Left lung (tissue), 10 donors: Measurements from ENCODE around the gene LILRB4. TPM values are rescaled to one million over a fixed set of nuclear protein-coding genes. Genes with fewer than 3 reads are reported as not detected.
"Not testable (repeated sequence)": the region's sequence is repeated elsewhere in the genome, so short reads cannot be mapped to it uniquely, and the experiment has no call there.

Experiments
- ATAC-seq: fragments of 200-7000 bp; cut with Tn5 transposase; one replicate; pipeline ENCODE4 v1.9.1; 2020; ENCODE audit warnings: moderate library complexity
- DNase-seq, 4 donors: peaks; one replicate each; pipeline ENCODE4 v3.0.0-alpha.2; 2013 to 2020
- H3K27ac ChIP-seq, 2 donors: fragments of 200-600 bp; sonication (generic) in 1 of 2; one replicate each; pipeline versions ENCODE4 v1.5.0 to v1.8.0; 2020 to 2021
- H3K27me3 ChIP-seq, 2 donors: fragments of 200-600 bp; sonication (generic) in 1 of 2; one replicate each; pipeline versions ENCODE4 v1.5.0 to v1.8.0; 2020 to 2021
- H3K36me3 ChIP-seq, 2 donors: fragments of 200-600 bp; sonication (generic) in 1 of 2; one replicate each; pipeline versions ENCODE4 v1.5.0 to v1.8.0; 2020 to 2021
- H3K4me1 ChIP-seq, 2 donors: fragments of 200-600 bp; one replicate each; pipeline ENCODE4 v1.8.0; 2021
- H3K4me3 ChIP-seq, 2 donors: fragments of 200-600 bp; sonication (generic) in 1 of 2; one replicate each; pipeline versions ENCODE4 v1.5.0 to v1.8.0; 2020 to 2021; ENCODE audit warnings: mild to moderate bottlenecking in 1 of 2
- H3K9me3 ChIP-seq, 2 donors: fragments of 200-600 bp; sonication (generic) in 1 of 2; one replicate each; pipeline versions ENCODE4 v1.5.0 to v1.8.0; 2020 to 2021
- CTCF ChIP-seq, 2 donors: fragments of 200-600 bp; sonication (generic) in 1 of 2; IDR thresholded peaks; one replicate each; pipeline versions ENCODE4 v1.5.0 to v1.8.0; 2021; ENCODE audit warnings: antibody characterized with exemption in 2 of 2
- intact Hi-C, 2 donors: fragments of 100-400 bp; cut with DNase I; formaldehyde crosslinking; loops; one replicate each; pipeline versions ENCODE4 v1.11.2 to v1.14.2; 2022
- polyA plus RNA-seq, 6 donors: library from polyadenylated mRNA; unstranded; fragments of 120-200 nt; gene quantifications; one replicate each; pipeline ENCODE4 v1.2.1, GENCODE V29; 2013; ENCODE audit not compliant: insufficient read length in 6 of 6
- total RNA-seq, 2 donors: library from RNA; stranded (reverse); fragmentation: NEBNext Ultra II Directional; extraction: Animal tissue kit (Norgen Biotek cat#: 25700); gene quantifications; one replicate each; pipeline ENCODE4 v1.2.1, GENCODE V29; 2021
- donor health status: DM: no; HTN: yes; CAD: no.
- donor health status: DM: no; HTN: no; CAD: no.

The LILRB4 gene
- total and polyA plus RNA-seq, 8 donors, result 0.56 to 44.4 (median 1.2) TPM

- TF ChIP-seq CTCF (IDR thresholded peaks at IDR 0.05), result no peak
- intact Hi-C loops, result no loop called here
- Histone ChIP-seq H3K9me3 (no peaks in the 10 kb centered on the region), H3K27me3 (peaks cover 0 to 55% of the 10 kb centered on the region in 2 donors), H3K27ac (peak overlapping the region in 1 of 2 donors; percentile 42), H3K36me3 (peaks cover 0 to 24% of the 10 kb centered on the region in 2 donors), H3K4me1 (peaks cover 0 to 11% of the 10 kb centered on the region in 2 donors), H3K4me3 (peak overlapping the region in 1 of 2 donors; percentile 42)
- ATAC-seq (peak; percentile 47), DNase-seq (no peak)
These were observed 32.0 kb upstream of the LILRB4 start for GRCh38 chr19:54630782-54631181.

GRCh38 chr19:54631489-54632337 is 31.1 kb upstream of the LILRB4 start:
- DNase-seq, H3K9me3 ChIP-seq, intact Hi-C loops, ATAC-seq, H3K27ac ChIP-seq: not testable (repeated sequence)
- Histone ChIP-seq H3K27me3 (peaks cover 0 to 55% of the 10 kb centered on the region in 2 donors), H3K4me3 (peak overlapping the region in 1 of 2 donors; percentile 42), H3K36me3 (peaks cover 0 to 24% of the 10 kb centered on the region in 2 donors), H3K4me1 (peaks cover 0 to 11% of the 10 kb centered on the region in 2 donors)

- H3K27me3 ChIP-seq, result peaks cover 0 to 55% of the 10 kb centered on the region in 2 donors
- peak overlapping the region in 1 of 2 donors; percentile 42 for H3K4me3 ChIP-seq
- peaks cover 0 to 11% of the 10 kb centered on the region in 2 donors for H3K4me1 ChIP-seq
- peaks cover 0 to 24% of the 10 kb centered on the region in 2 donors for H3K36me3 ChIP-seq
- H3K9me3 ChIP-seq, H3K27ac ChIP-seq, DNase-seq, ATAC-seq, intact Hi-C loops: not testable (repeated sequence)
These were observed 30.3 kb upstream of the LILRB4 start for GRCh38 chr19:54632517-54632916.

GRCh38 chr19:54633401-54633800 is 29.4 kb upstream of the LILRB4 start:
- intact Hi-C loops, result no loop called here
- no peak for TF ChIP-seq CTCF (IDR thresholded peaks at IDR 0.05)
- no peak overlapping the region for H3K27ac ChIP-seq

GRCh38 chr19:54636081-54636480 is 26.7 kb upstream of the LILRB4 start:
- H3K4me1 ChIP-seq, H3K4me3 ChIP-seq, H3K9me3 ChIP-seq, intact Hi-C loops, H3K27ac ChIP-seq, DNase-seq, ATAC-seq: not testable (repeated sequence)
- H3K36me3 ChIP-seq, result peaks cover 0 to 24% of the 10 kb centered on the region in 2 donors
- peaks cover 0 to 41% of the 10 kb centered on the region in 2 donors for H3K27me3 ChIP-seq

More at GRCh38 chr19:54633401-54633800, 29.4 kb upstream of the LILRB4 start:
- Histone ChIP-seq H3K9me3 (no peaks in the 10 kb centered on the region), H3K4me1 (peaks cover 0 to 11% of the 10 kb centered on the region in 2 donors), H3K36me3 (peaks cover 0 to 24% of the 10 kb centered on the region in 2 donors), H3K27me3 (peaks cover 0 to 55% of the 10 kb centered on the region in 2 donors), H3K4me3 (peak overlapping the region in 1 of 2 donors; percentile 42)
- no peak for ATAC-seq
- no peak for DNase-seq

- no peak for ATAC-seq
- no peak overlapping the region for H3K27ac ChIP-seq
- DNase-seq, result no peak
- intact Hi-C loops, result no loop called here
- no peaks in the 10 kb centered on the region for H3K9me3 ChIP-seq
- peaks cover 0 to 34% of the 10 kb centered on the region in 2 donors for H3K27me3 ChIP-seq
- TF ChIP-seq CTCF (IDR thresholded peaks at IDR 0.05), result no peak
- H3K4me1 ChIP-seq, result peaks cover 0 to 5% of the 10 kb centered on the region in 2 donors
- no peak overlapping the region for H3K4me3 ChIP-seq
- peaks cover 0 to 5% of the 10 kb centered on the region in 2 donors for H3K36me3 ChIP-seq
These were observed 24.1 kb upstream of the LILRB4 start for GRCh38 chr19:54638683-54639082.

- intact Hi-C loops, DNase-seq, H3K36me3 ChIP-seq, H3K9me3 ChIP-seq, H3K4me1 ChIP-seq, H3K4me3 ChIP-seq: not testable (repeated sequence)
- peaks cover 0 to 30% of the 10 kb centered on the region in 2 donors for H3K27me3 ChIP-seq
- H3K27ac ChIP-seq, result peak overlapping the region in 1 of 2 donors; percentile 76
- peak; percentile 62 for ATAC-seq
These were observed 19.8 kb upstream of the LILRB4 start for GRCh38 chr19:54642953-54643352.

- H3K4me1 ChIP-seq, H3K4me3 ChIP-seq, intact Hi-C loops, H3K36me3 ChIP-seq, H3K9me3 ChIP-seq: not testable (repeated sequence)
- ATAC-seq (peak; percentile 77), DNase-seq (peak in 1 of 4 donors; percentile 53)
- peak overlapping the region in 1 of 2 donors; percentile 76 for H3K27ac ChIP-seq
- peaks cover 0 to 35% of the 10 kb centered on the region in 2 donors for H3K27me3 ChIP-seq
These were observed 19.2 kb upstream of the LILRB4 start for GRCh38 chr19:54643583-54643982.
